ENCODE data around the gene GNG12. TPM values are rescaled to one million over a fixed set of nuclear protein-coding genes. Genes with fewer than 3 reads are reported as not detected.

The GNG12 gene
- total and polyA plus RNA-seq, 2 donors from 2014 or later, result 46.1 to 89.3 TPM

GRCh38 chr1:67788238-67788790, 45.0 kb downstream of the GNG12 start:
- Histone ChIP-seq H3K9me3 (ENCODE audit: control insufficient read depth in 2 of 3, insufficient read depth in 1 of 3, low read length in 3 of 3) (no peaks in the 10 kb centered on the region), H3K9ac (ENCODE audit: low read length in 3 of 3) (no peak overlapping the region), H3K27me3 (ENCODE audit: control insufficient read depth, insufficient read depth, low read length) (no peaks in the 10 kb centered on the region), H3K4me1 (ENCODE audit: control insufficient read depth in 2 of 3, insufficient read depth in 2 of 3, low read depth in 1 of 3, low read length in 3 of 3) (peaks cover 6 to 15% (median 10%) of the 10 kb centered on the region in 3 donors), H3K27ac (ENCODE audit: low read depth in 2 of 2, low read length in 2 of 2) (no peak overlapping the region), H3K36me3 (ENCODE audit: control insufficient read depth in 2 of 3, insufficient read depth in 3 of 3, low read length in 3 of 3) (no peaks in the 10 kb centered on the region), H3K4me3 (ENCODE audit: low read length in 3 of 3) (no peak overlapping the region)
- no peak for FAIRE-seq
- intact Hi-C loops (cut with DNase I), result no loop called here
- no peak for TF ChIP-seq CTCF (IDR thresholded peaks at IDR 0.05; ENCODE audit: borderline replicate concordance, extremely low read depth, insufficient read depth)
- DNase-seq, result no peak

- intact Hi-C loops (cut with DNase I), result no loop called here
- no peak for DNase-seq
- Histone ChIP-seq H3K9ac (ENCODE audit: low read length in 3 of 3) (no peak overlapping the region), H3K4me1 (ENCODE audit: control insufficient read depth in 2 of 3, insufficient read depth in 2 of 3, low read depth in 1 of 3, low read length in 3 of 3) (peaks cover under 1 to 10% (median 9%) of the 10 kb centered on the region in 3 donors), H3K4me3 (ENCODE audit: low read length in 3 of 3) (no peak overlapping the region), H3K27ac (ENCODE audit: low read depth in 2 of 2, low read length in 2 of 2) (no peak overlapping the region), H3K27me3 (ENCODE audit: control insufficient read depth, insufficient read depth, low read length) (no peaks in the 10 kb centered on the region), H3K9me3 (ENCODE audit: control insufficient read depth in 2 of 3, insufficient read depth in 1 of 3, low read length in 3 of 3) (no peaks in the 10 kb centered on the region), H3K36me3 (ENCODE audit: control insufficient read depth in 2 of 3, insufficient read depth in 3 of 3, low read length in 3 of 3) (no peaks in the 10 kb centered on the region)
- TF ChIP-seq CTCF (IDR thresholded peaks at IDR 0.05; ENCODE audit: borderline replicate concordance, extremely low read depth, insufficient read depth), result no peak
- no peak for FAIRE-seq
Observed at GRCh38 chr1:67787746-67788145, 45.5 kb downstream of the GNG12 start.

- DNase-seq, result no peak
- intact Hi-C loops (cut with DNase I), result no loop called here
- H3K4me3 ChIP-seq (ENCODE audit: low read length in 3 of 3), result no peak overlapping the region
- H3K27me3 ChIP-seq (ENCODE audit: control insufficient read depth, insufficient read depth, low read length), result no peaks in the 10 kb centered on the region
- no peaks in the 10 kb centered on the region for H3K36me3 ChIP-seq (ENCODE audit: control insufficient read depth in 2 of 3, insufficient read depth in 3 of 3, low read length in 3 of 3)
- no peaks in the 10 kb centered on the region for H3K9me3 ChIP-seq (ENCODE audit: control insufficient read depth in 2 of 3, insufficient read depth in 1 of 3, low read length in 3 of 3)
- no peak for FAIRE-seq
- no peak for TF ChIP-seq CTCF (IDR thresholded peaks at IDR 0.05; ENCODE audit: borderline replicate concordance, extremely low read depth, insufficient read depth)
- no peak overlapping the region for H3K9ac ChIP-seq (ENCODE audit: low read length in 3 of 3)
- H3K27ac ChIP-seq (ENCODE audit: low read depth in 2 of 2, low read length in 2 of 2), result no peak overlapping the region
- H3K4me1 ChIP-seq (ENCODE audit: control insufficient read depth in 2 of 3, insufficient read depth in 2 of 3, low read depth in 1 of 3, low read length in 3 of 3), result no peaks in the 10 kb centered on the region
Observed at GRCh38 chr1:67785847-67786753, 47.2 kb downstream of the GNG12 start.
